Measurements from ENCODE around the gene OR4F6.

DNA sequence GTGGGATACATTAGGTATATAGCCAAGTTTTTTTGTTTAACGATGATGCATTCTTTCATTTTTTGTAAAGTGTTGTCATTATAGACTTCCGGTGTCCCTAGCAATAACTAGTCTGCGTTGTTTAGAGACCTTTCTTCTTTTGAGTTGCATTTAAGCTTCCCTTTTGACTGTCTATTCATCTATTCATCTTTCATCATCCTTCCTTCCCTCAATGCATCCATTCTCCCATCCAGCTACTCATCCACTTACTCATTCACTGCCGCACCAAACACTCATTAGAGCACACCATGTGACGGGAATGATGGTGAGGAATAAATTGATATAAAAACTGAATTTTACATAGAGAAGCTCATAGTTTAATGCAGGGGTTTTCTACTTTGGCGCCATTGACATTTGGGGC, 41.6 kb downstream of the OR4F6 start:
- no peak for TF ChIP-seq GABPA (IDR thresholded peaks at IDR 0.05; ENCODE audit: low read depth)
- TF ChIP-seq, protein P1, sequence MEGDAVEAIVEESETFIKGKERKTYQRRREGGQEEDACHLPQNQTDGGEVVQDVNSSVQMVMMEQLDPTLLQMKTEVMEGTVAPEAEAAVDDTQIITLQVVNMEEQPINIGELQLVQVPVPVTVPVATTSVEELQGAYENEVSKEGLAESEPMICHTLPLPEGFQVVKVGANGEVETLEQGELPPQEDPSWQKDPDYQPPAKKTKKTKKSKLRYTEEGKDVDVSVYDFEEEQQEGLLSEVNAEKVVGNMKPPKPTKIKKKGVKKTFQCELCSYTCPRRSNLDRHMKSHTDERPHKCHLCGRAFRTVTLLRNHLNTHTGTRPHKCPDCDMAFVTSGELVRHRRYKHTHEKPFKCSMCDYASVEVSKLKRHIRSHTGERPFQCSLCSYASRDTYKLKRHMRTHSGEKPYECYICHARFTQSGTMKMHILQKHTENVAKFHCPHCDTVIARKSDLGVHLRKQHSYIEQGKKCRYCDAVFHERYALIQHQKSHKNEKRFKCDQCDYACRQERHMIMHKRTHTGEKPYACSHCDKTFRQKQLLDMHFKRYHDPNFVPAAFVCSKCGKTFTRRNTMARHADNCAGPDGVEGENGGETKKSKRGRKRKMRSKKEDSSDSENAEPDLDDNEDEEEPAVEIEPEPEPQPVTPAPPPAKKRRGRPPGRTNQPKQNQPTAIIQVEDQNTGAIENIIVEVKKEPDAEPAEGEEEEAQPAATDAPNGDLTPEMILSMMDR (IDR thresholded peaks at IDR 0.05): no peak
- TF ChIP-seq, protein P2, sequence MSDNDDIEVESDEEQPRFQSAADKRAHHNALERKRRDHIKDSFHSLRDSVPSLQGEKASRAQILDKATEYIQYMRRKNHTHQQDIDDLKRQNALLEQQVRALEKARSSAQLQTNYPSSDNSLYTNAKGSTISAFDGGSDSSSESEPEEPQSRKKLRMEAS (IDR thresholded peaks at IDR 0.05; ENCODE audit: low read depth): no peak
- no peak for TF ChIP-seq POLR2AphosphoS5 (IDR thresholded peaks at IDR 0.05; ENCODE audit: low read depth, low read length)
- no peak for TF ChIP-seq FOSL2 (IDR thresholded peaks at IDR 0.05; ENCODE audit: borderline replicate concordance, low read depth)
- no peak for TF ChIP-seq TAF1 (IDR thresholded peaks at IDR 0.05; ENCODE audit: borderline replicate concordance, low read depth, low read length)
- no peak for TF ChIP-seq YY1 (IDR thresholded peaks at IDR 0.05; ENCODE audit: low read depth)
- TF ChIP-seq RAD21 (IDR thresholded peaks at IDR 0.05; ENCODE audit: low read length): no peak
- no peak for TF ChIP-seq EZH2phosphoT487 (IDR thresholded peaks at IDR 0.05; ENCODE audit: borderline replicate concordance, low read depth)
- TF ChIP-seq FOXJ3 (CRISPR knock-in tag; IDR thresholded peaks at IDR 0.05): no peak
- TF ChIP-seq TCF12 (IDR thresholded peaks at IDR 0.05): no peak
- TF ChIP-seq, protein P3, sequence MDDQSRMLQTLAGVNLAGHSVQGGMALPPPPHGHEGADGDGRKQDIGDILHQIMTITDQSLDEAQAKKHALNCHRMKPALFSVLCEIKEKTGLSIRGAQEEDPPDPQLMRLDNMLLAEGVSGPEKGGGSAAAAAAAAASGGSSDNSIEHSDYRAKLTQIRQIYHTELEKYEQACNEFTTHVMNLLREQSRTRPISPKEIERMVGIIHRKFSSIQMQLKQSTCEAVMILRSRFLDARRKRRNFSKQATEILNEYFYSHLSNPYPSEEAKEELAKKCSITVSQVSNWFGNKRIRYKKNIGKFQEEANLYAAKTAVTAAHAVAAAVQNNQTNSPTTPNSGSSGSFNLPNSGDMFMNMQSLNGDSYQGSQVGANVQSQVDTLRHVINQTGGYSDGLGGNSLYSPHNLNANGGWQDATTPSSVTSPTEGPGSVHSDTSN (IDR thresholded peaks at IDR 0.05): no peak
- no peak for TF ChIP-seq RCOR1 (IDR thresholded peaks at IDR 0.05; ENCODE audit: low read length)
- TF ChIP-seq FOXM1 (IDR thresholded peaks at IDR 0.05; ENCODE audit: low read depth): no peak

All from SK-N-SH (cell line).